ENCODE data around the gene SBK3. TPM values are rescaled to one million over a fixed set of nuclear protein-coding genes. Genes with fewer than 3 reads are reported as not detected.
"Not testable (repeated sequence)": the region's sequence is repeated elsewhere in the genome, so short reads cannot be mapped to it uniquely, and the experiment has no call there.

Gene SBK3
- total RNA-seq, 2 donors from 2014 or later: 55.3 to 62.7 TPM

DNA sequence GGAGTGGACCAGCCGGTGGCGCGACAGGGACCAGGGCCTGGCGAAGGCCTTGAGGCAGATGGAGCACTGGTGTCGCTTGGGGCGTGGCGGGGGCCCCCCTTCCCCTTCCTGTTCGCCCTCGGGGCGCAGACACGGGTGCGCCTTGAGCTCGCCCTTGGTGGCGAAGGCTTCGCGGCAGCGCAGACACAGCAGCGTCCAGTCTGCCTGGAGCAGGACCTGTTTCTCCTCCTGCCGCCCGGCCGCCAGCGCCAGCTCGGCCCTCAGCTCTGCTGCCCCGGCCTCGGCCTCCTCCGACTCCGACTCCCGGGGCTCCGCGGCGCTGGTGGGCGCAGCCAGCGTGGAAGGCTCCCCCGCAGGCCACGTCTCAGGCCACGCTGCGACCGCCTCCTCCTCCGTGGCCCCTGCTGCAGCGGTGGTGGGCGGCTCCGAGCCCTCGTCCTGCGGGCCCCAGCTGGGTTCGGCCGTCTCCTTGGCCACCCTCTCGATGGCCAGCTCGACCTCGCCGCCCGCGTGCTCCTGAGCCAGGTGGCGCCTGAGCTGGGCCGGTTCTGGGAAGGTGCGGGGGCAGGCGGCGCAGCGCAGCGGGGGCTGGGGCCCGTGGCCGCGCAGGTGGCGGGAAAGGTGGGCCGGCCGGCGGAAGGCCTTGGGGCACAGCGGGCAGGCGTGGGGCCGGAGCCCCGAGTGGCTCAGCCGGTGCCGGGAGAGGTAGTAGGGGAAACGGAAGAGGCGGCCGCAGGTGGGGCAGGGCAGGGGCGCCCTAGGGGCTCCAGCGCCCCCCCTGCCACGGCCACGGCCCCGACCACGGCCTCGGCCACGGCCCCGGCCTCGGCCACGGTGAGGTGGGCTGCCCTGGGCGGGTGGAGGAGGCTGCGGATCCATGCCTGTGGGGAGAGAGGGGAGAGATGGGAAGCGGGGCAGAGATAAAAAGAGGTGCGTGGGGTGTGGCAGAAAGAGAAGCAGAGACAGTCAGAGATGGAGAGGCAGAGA is 33.7 kb upstream of the SBK3 start:
- intact Hi-C loops (cut with DNase I): no loop called here
- no peak for ATAC-seq
- no peak for DNase-seq

DNA sequence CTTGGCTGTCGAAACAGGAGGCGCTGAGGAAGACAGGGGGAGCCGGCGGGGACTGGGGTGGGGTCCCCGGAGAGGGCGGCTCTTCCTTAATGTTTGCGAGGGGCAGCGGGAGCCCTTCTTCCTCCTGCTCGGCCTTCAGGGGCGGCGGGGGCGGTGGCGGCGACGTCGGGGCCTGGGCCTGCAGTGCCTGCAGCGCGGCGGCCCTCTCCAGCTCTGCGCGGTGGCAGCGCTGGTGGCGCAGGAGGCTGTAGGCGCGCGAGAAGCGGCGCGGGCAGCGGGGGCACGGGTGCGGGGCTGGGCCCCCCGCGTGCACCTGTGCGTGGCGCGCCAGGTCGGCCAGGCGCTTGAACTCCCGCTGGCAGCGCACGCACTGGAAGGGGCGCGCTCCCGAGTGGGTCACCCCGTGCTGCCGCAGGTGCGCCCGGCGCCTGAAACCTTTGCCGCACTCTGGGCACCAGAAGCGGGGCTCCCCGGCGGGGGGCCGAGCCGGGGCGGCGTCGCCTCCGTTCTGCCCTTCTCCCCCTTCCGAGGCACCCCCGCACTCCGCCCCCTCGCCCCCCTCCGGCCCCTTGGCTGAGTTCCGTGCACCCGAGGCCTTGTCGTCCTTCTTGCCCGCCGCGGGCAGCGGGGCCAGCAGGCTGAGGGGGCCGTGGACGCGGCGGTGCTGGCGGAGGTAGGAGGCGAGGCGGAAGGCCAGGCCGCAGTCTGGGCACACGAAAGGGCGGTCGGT is 32.9 kb upstream of the SBK3 start:
- intact Hi-C loops (cut with DNase I): no loop called here
- no peak for DNase-seq
- ATAC-seq: no peak

DNA sequence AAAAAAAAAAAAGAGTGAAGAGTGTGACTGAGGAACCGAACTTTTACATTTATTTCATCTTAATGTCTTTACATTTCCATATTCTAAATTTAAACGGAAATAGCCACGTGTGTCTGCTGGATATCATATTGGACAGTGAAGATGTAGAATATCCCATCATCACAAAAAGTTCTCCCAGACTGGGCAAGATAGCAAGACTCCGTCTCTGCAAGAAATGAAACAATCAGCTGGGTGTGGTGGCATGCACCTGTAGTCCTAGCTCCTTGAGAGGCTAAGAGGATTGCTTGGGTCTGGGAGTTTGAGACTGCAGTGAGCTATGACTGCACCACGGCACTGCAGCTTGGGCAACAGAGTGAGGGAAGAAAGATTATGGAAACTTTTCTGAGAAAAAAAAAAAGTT is 31.4 kb upstream of the SBK3 start:
- no peak for DNase-seq
- ATAC-seq: no peak
- intact Hi-C loops (cut with DNase I): no loop called here

DNA sequence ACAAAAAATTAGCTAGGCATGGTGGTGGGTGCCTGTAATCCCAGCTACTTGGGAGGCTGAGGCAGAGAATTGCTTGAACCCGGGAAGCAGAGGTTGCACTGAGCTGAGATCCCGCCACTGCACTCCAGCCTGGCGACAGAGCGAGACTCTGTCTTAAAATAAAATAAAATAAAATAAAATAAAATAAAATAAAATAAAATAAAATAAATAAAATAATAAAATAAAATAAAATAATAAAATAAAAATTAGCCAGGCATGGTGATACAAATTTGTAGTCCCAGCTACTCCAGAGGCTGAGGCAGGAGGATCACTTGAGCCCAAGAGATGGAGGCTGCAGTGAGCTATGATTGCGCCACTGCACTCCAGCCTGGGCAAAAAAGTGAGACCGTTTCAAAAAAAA is 28.6 kb upstream of the SBK3 start:
- ATAC-seq; intact Hi-C loops (cut with DNase I); DNase-seq: not testable (repeated sequence)

DNA sequence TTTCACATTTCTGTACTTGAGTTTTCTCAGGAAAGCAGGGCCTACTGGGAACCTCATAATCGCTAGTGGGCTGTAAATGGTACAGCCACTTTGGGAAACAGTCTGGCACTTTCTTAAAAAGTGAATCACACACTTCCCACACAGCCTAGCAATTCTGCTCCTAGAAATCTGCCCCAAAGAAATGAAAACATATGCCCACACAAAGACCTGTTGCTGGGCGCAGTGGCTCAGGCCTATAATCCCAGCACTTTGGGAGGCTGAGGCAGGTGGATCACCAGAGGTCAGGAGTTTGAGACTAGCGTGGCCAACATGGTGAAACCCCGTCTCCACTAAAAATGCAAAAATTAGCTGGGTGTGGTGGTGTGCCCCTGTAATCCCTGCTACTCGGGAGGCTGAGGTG is 24.1 kb upstream of the SBK3 start:
- intact Hi-C loops (cut with DNase I); DNase-seq; ATAC-seq: not testable (repeated sequence)

DNA sequence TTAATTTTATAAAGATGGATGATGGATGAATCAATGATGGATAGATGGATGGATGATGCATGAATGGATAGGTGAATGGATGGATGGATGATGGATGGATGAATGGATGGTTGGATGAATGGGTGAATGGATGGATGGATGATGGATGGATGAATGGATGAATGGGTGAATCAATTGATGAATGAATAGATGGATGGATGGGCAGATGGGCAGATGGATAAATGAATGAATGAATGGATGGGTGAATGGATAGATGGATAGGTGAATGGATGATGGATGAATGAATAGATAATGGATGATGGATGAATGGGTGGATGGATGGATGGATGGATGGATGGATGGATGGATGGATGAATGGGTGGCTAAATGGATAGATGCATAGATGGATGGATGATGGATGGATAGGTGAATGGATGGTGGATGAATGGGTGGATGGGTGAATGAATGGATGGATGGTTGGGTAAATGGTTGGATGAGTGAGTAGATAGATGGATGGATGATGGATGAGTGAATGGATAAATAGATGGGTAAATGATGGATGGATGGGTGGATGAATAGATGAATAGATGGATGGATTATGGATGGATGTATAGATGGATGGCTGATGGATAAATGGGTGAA is 22.5 kb upstream of the SBK3 start:
- ATAC-seq: no peak
- DNase-seq: no peak
- intact Hi-C loops (cut with DNase I): no loop called here

DNA sequence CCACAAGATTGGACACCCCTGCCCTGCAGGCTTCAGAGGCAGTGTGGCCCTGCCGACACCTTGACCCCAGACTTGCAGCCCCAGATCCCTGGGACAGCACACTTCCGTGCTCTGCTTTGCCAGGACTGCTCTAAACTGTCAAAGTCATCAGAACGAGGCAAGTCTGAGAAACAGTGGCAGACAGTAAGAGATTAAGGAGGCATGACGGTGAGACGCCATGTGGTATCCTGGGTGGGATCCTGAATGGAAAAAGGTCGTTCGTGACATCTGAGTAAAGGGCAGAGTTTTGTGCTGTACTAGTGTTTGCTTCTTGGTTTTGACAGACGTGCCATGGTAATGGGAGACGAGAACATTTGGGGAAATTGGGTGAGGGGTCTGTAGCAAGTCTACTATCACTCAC is 21.5 kb upstream of the SBK3 start:
- intact Hi-C loops (cut with DNase I): no loop called here
- ATAC-seq (no peak), DNase-seq (no peak)

DNA sequence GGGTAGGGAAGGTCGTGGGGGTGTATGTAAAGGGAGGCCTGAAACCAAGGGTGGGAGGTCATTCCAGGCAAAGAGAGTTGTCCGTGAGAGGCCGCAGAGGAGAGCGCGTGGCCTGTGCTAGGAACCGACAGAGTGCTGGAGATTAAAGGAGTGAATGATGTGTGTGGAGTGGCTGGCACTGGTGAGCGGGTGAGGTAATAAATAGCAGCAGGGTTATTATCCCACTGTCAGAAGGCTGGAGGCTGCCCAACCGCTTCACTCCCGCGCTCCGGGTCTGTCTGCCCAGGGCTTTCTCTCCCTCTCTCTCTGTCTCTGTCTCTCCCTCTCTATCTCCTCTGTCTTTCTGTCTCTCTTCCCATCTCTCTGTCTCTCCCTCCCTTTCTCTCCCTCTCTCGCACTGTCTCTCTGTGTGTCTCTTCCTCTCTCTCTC is 17.9 kb upstream of the SBK3 start:
- DNase-seq (peak; percentile 79), ATAC-seq (peak; percentile 92 to 94)
- intact Hi-C loops (cut with DNase I): no loop called here

DNA sequence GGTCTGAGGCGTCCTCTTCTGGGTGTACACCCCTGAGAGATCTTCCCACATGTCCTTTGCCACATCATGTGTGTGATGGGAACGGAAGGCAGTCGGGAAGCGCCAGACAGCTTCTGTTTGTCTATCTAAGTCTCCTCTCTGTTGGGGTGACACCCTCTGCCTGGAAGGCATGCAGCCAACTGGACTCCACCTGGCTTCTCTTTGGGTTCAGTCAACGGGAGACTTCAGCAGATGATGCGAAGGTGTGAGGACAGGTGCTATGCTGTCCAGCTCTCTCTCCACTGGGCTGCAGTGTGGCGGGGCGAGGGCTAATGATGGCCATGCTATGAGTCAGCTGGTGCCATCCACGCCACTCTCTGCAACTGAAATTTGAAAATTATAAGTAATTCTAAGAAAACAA is 14.3 kb upstream of the SBK3 start:
- DNase-seq: no peak
- no peak for ATAC-seq
- intact Hi-C loops (cut with DNase I): no loop called here

DNA sequence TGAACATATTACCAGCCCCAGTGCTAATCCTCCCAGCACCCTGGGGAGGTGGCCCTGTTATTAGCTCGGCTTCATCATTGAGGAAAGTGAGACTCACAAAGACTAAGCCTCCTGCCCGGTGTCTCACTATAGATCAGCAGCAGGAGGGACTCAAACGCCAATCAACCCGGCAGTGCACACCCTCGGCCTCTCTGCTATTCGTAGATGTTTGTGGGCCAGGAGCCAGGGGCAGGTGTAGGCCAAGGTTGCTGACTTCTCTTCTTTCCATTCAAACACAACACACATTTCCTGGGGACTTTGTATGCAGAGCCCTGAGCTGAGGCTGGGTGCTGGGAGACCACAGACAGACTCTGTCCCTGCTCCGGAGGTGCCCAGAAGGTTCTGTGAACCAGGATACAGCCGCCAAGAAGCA is 9.4 kb upstream of the SBK3 start:
- ATAC-seq: no peak
- intact Hi-C loops (cut with DNase I): no loop called here
- no peak for DNase-seq

DNA sequence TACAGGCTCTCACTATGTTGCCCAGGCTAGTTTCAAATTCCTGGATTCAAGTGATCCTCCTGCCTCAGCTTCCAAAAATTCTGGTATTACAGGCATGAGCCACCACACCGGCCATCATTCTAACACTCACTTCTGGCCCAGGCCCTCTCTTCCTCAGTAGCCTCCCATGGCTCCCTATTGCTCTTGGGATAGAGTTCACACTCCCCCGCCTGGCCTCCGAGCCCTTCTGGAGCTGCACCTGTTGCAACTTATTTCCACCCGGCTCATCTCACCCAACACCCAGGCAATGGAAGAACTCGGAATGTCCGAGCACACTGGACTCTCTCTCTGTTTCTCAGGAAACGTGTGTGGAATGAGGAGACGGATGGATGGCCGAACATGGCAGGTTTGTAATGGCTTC is 9.0 kb upstream of the SBK3 start:
- intact Hi-C loops (cut with DNase I): no loop called here
- no peak for ATAC-seq
- no peak for DNase-seq

DNA sequence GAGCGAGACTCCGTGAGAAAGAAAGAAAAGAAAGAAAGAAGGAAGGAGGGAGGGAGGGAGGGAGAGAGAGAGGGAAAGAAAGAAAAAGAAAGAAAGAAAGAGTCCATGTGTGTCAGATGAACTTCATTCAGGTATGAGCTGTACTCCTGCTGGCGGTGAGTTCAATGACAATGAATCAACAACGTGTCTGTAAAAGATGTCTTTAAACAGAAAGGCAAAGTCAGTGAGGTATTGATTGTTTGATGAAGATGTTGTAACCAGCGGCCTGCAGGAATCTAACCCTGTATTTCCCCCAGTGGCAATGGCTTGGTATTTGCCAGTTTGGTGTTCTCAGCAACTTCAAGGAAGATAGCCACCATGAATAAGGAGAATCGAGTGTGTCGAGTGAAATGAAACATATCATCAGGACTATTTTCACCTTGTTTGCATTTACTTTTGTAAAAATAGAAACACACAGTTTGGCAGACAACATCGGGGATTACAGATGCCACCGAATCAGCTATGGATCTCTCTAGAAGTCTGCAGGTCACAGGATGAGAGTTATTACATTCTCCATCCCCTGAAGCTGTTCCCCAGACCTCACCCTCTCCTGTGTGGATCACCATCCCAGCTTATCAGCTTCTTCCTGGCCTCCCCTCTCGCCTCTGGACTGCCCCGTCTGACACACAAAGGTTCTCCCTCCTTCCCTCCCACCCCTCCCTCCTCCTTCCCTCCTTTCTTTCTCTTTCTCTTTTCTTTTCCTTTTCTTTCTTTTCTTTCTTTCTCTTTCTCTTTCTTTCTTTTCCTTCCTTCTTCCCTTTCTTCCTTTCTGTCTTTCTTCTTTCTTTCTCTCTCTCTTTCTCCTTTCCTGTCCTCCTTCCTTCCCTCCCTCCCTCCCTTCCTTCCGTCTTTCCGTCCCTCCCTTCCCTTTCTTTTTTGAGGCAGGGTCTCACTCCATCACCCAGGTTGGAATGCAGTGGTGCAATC is 8.2 kb upstream of the SBK3 start:
- intact Hi-C loops (cut with DNase I): no loop called here
- DNase-seq (no peak), ATAC-seq (peak in 1 of 2 donors; percentile 57)

DNA sequence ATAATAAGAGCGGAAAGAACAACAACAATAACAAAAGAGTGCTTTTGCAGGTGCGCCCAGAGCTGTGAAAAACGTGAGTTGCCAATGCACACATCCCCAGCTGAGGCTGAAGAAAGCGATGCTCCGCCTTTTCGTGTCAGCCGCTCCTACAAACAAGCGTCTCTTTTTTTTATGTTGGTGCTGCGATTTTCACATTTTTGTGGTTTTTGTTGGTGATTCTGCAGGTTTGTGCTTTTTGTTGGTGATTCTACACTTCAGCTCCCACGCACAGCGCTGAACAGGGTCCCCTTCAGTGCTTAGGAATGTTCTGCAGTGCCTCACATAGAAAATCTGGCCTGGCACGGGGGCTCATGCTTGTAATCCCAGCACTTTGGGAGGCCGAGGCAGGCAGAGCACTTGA is 7.3 kb upstream of the SBK3 start:
- DNase-seq (no peak), ATAC-seq (no peak)
- intact Hi-C loops (cut with DNase I): no loop called here

DNA sequence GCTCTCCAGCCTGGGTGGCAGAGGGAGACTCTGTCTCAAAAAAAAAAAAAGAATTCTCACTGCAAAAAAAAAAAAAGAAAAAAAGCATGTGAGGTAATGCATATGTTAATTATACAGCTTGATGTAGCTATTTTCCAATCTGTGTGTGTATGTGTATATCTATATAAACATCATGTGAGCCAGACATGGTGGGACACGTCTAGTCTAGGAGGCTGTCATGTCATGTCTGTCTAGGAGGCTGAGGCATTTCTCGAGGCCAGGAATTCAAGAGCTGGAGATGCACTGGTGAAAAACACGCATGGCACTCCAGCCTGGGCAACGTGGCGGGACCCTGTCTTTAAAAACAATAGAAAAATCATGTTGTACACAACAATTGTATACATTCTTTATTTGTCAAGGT is 6.9 kb upstream of the SBK3 start:
- DNase-seq: no peak
- ATAC-seq: no peak
- intact Hi-C loops (cut with DNase I): no loop called here

DNA sequence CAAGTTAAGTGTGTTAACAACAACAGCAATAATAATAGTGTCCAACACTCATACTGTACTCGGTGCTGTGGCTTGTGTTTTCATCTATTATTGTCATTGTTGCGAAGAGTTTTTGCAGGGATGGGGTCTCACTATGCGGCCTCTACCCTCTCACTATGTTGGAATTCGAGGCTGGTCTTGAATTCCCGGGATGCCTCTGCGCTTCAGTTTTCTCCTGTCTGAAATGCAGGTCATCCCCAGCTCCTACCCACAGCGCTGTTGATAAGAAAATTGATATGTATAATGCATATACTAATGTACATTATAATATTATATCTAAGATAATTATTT is 4.9 kb upstream of the SBK3 start:
- DNase-seq: no peak
- ATAC-seq: no peak
- intact Hi-C loops (cut with DNase I): no loop called here

DNA sequence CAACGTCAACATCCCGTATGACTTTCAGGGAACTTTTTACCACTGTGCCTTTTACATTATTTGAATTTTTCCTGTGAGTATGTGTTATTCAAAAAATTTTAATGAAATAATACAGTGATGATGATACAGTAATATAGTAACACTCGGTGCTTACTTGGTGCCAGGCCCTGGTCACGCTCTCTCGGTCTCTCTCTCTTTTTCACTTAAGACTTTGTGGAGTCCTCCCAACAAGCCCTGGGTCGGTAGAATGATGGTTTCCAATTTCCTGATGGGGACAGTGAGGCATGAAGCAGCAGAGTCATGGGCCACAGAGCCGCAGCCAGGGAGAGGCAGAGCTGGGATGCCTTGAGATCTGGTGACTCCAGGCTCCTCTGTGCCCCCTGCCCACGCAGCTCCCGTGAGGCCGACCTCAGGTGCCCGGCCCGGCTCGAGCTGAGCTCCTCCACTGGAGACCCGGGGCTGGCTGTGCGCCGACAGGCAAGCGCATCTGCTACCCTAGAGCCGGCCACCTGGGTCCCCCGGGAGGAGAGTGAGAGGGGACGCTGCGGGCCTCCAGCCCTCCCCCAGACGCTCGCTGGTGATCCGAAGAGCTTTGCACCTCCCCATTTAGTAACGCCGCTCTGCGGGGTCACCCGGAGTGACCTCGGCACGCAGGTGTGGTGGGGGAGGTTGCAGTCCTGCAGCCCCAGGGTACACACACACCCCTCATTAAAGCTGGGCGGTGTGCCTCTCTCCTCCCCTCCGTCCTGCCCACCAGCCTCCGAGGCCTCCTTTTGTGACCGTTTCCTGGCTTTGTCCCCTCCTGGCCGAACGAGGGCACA is 4.4 kb upstream of the SBK3 start:
- intact Hi-C loops (cut with DNase I): loop anchor here in 1 of 2 donors (5.0 kb wide), 1 partner anchor 38 kb away; no protein-coding TSS in a partner anchor
- DNase-seq: no peak
- ATAC-seq: peak in 1 of 2 donors; percentile 4

DNA sequence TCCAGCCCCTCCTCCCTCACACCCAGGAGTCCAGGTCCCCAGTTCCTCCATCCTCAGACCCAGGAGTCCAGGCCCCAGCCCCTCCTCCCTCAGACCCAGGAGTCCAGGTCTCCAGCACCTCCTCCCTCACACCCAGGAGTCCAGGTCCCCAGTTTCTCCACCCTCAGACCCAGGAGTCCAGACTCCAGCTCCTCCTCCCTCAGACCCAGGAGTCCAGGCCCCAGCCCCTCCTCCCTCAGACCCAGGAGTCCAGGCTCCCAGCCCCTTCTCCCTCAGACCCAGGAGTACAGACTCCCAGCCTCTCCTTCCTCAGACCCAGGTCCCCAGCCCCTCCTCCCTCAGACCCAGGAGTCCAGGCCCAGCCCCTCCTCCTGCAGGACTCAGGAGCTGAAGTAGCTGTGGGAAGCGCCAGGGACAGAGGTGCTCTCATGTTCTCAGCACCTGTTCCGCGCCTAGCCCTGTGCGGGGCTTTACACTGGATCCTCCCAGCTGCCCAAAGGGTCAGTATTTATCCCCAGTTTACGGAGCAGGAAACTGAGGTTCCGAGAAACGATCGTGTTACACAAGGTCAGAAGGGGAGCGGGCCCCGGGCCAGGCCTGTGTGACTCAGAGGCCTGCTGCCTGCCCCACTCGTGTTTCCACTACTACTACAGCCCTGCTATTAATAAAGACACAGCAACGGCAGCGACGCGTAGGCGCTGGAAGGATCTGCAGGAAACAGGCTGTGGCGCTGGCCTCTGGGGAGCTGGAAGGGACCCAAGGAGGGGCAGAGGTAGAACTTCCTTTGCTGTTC is 1.7 kb upstream of the SBK3 start:
- peak; percentile 93 for DNase-seq
- intact Hi-C loops (cut with DNase I): loop anchor here in 1 of 2 donors (5.0 kb wide), 1 partner anchor 40 kb away; no protein-coding TSS in a partner anchor
- peak; percentile 80 to 81 for ATAC-seq

Measured in left cardiac atrium (tissue), 4 donors.